ENCODE measurements around the gene CACNA1S. TPM values are rescaled to one million over a fixed set of nuclear protein-coding genes. Genes with fewer than 3 reads are reported as not detected.

The CACNA1S gene
- total RNA-seq, 1 experiment from 2014 or later, result not detected

DNA sequence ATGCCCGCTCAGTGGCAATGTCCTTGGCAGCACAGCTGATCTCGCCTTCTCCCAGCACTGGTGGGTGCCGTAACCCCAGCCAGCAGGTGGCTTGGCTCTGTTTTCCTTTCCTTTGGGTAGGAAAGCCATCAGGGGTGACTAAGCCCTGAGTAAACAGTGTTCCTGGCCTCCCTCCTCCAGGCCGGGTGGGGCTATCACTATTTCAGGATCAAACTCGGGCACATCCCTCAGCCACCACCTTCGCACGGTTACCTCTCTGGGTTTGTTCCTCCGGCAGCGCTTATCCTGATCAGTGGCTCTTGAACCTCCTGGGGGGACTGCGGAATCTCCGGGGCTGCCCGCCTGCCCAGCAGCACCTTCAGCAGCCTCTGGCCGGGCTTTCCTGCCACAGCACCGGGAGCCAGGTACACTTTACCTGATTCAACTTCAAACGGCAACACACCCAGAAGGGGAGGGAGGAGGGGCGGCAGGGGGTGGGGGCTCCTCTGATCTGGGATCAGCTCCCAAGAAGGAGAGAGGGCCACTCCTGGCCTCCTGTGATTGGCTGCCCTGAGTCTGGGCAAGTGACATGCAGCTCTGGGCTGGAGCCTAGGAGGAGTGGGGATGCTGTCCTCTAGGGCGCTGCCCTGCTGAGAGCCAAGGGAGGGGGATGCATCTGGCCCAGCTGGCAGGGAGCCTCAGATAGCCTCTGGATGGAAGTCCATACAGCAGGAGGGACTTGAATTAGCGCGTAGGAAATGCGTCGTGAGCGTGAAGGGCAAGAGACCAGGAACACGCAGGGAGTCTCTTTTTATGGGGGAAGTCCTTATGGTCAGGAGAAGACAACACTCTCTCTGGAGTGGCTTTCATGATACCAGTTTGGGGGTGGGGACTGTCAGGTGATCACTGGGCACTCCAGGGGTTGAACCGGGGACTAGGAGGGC lies 14.9 kb upstream of the CACNA1S start, which contains the start of gene ASCL5:
Gene ASCL5, minus strand, starts transcription at position 353 of the 923 bp plus-strand sequence. CDS start 11,812 bp downstream, outside the sequence.
- H3K36me3 ChIP-seq (ENCODE audit: insufficient read depth, low read length, poor library complexity, severe bottlenecking), result no peaks in the 10 kb centered on the region
- DNase-seq (ENCODE audit: low spot score), result no peak
- H3K9me3 ChIP-seq (ENCODE audit: low read depth, low read length, poor library complexity, severe bottlenecking), result no peaks in the 10 kb centered on the region
- ChIA-PET CTCF (no interaction called here), POLR2A (ENCODE audit: low non-redundant PET) (no interaction called here)
- intact Hi-C loops (cut with micrococcal nuclease; ENCODE audit: unreplicated experiment), result no loop called here
- TF ChIP-seq, protein P1, sequence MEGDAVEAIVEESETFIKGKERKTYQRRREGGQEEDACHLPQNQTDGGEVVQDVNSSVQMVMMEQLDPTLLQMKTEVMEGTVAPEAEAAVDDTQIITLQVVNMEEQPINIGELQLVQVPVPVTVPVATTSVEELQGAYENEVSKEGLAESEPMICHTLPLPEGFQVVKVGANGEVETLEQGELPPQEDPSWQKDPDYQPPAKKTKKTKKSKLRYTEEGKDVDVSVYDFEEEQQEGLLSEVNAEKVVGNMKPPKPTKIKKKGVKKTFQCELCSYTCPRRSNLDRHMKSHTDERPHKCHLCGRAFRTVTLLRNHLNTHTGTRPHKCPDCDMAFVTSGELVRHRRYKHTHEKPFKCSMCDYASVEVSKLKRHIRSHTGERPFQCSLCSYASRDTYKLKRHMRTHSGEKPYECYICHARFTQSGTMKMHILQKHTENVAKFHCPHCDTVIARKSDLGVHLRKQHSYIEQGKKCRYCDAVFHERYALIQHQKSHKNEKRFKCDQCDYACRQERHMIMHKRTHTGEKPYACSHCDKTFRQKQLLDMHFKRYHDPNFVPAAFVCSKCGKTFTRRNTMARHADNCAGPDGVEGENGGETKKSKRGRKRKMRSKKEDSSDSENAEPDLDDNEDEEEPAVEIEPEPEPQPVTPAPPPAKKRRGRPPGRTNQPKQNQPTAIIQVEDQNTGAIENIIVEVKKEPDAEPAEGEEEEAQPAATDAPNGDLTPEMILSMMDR (conservative IDR thresholded peaks at IDR 0.05; ENCODE audit: low read depth, low read length), result no peak
- TF ChIP-seq EZH2 (IDR thresholded peaks at IDR 0.05; ENCODE audit: borderline replicate concordance, low read depth, low read length, poor library complexity, severe bottlenecking), result no peak
- no TSS peak for BruUV-seq (replicated peaks)
- H3K4me3 ChIP-seq (ENCODE audit: low read depth, low read length, poor library complexity, severe bottlenecking), result no peak within 1 kb of the TSS
- H3K4me1 ChIP-seq (ENCODE audit: insufficient read depth, low read length, poor library complexity, severe bottlenecking), result no peaks in the 10 kb centered on the region
- H3K27me3 ChIP-seq (replicated peaks; ENCODE audit: insufficient read depth, low read depth, low read length, poor library complexity), result no peaks in the 10 kb centered on the region
- H3K27ac ChIP-seq (ENCODE audit: low read depth, low read length, poor library complexity, severe bottlenecking), result no peak within 1 kb of the TSS

DNA sequence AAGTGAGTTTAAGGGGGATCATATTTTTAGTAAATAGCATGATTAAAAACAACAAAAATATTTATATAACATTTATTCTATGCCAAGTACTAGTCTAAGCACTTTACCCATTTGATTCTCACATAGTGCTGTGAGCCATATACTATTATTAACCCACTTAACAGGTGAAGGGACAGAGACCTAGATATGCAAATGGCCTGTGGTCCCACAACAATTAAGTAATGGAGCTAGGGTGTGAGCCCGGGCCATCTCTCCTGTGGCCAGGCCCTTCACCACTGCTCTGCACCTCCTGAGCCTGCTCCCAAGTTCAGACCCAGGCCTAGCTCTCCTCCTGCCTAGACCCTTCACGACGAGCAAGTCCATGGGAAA lies 14.2 kb upstream of the CACNA1S start:
- Histone ChIP-seq H3K27ac (ENCODE audit: low read depth, low read length, poor library complexity, severe bottlenecking) (no peak overlapping the region), H3K9me3 (ENCODE audit: low read depth, low read length, poor library complexity, severe bottlenecking) (no peaks in the 10 kb centered on the region), H3K4me1 (ENCODE audit: insufficient read depth, low read length, poor library complexity, severe bottlenecking) (no peaks in the 10 kb centered on the region), H3K36me3 (ENCODE audit: insufficient read depth, low read length, poor library complexity, severe bottlenecking) (no peaks in the 10 kb centered on the region), H3K4me3 (ENCODE audit: low read depth, low read length, poor library complexity, severe bottlenecking) (no peak overlapping the region), H3K27me3 (replicated peaks; ENCODE audit: insufficient read depth, low read depth, low read length, poor library complexity) (no peaks in the 10 kb centered on the region)
- intact Hi-C loops (cut with micrococcal nuclease; ENCODE audit: unreplicated experiment), result no loop called here
- CTCF ChIA-PET, result no interaction called here
- TF ChIP-seq, protein P1 (conservative IDR thresholded peaks at IDR 0.05; ENCODE audit: low read depth, low read length), result no peak
- TF ChIP-seq EZH2 (IDR thresholded peaks at IDR 0.05; ENCODE audit: borderline replicate concordance, low read depth, low read length, poor library complexity, severe bottlenecking), result no peak
- no TSS peak for BruUV-seq (replicated peaks)
- POLR2A ChIA-PET (ENCODE audit: low non-redundant PET), result interaction anchor here (0.7 kb wide), 1 partner anchor 431 kb away, joined by 3 read pairs; no protein-coding TSS in a partner anchor
- DNase-seq (ENCODE audit: low spot score), result no peak

DNA sequence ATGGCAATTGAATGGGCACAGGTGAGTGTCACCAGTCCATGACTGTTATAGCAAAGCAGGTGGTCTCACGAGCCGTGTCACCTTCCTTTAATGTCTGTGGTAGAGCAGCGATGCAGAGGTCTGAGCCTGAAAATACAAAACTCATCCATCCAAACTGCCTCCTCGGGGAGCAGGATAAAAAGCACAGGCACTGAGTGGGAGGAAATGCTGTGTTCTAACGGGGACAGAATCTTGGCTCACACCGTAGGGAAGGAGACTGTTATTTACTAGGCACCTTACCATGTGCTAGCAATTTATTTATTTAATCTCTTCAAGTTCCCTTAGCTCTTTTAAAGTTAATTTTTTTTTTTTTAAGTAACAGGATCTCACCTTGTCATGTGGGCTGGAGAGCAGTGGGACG lies 13.6 kb upstream of the CACNA1S start:
- H3K36me3 ChIP-seq (ENCODE audit: insufficient read depth, low read length, poor library complexity, severe bottlenecking), result no peaks in the 10 kb centered on the region
- no peak overlapping the region for H3K4me3 ChIP-seq (ENCODE audit: low read depth, low read length, poor library complexity, severe bottlenecking)
- no peak for DNase-seq (ENCODE audit: low spot score)
- H3K27me3 ChIP-seq (replicated peaks; ENCODE audit: insufficient read depth, low read depth, low read length, poor library complexity), result no peaks in the 10 kb centered on the region
- TF ChIP-seq EZH2 (IDR thresholded peaks at IDR 0.05; ENCODE audit: borderline replicate concordance, low read depth, low read length, poor library complexity, severe bottlenecking), result no peak
- TF ChIP-seq, protein P1 (conservative IDR thresholded peaks at IDR 0.05; ENCODE audit: low read depth, low read length), result no peak
- H3K4me1 ChIP-seq (ENCODE audit: insufficient read depth, low read length, poor library complexity, severe bottlenecking), result no peaks in the 10 kb centered on the region
- CTCF ChIA-PET, result no interaction called here
- intact Hi-C loops (cut with micrococcal nuclease; ENCODE audit: unreplicated experiment), result no loop called here
- no TSS peak for BruUV-seq (replicated peaks)
- H3K9me3 ChIP-seq (ENCODE audit: low read depth, low read length, poor library complexity, severe bottlenecking), result no peaks in the 10 kb centered on the region
- no peak overlapping the region for H3K27ac ChIP-seq (ENCODE audit: low read depth, low read length, poor library complexity, severe bottlenecking)
- POLR2A ChIA-PET (ENCODE audit: low non-redundant PET), result interaction anchor here (0.7 kb wide), 1 partner anchor 432 kb away, joined by 3 read pairs; no protein-coding TSS in a partner anchor

Data from A673 (cell line).